K562 (cell line): ENCODE data around the gene NR2F6. TPM values are rescaled to one million over a fixed set of nuclear protein-coding genes. Genes with fewer than 3 reads are reported as not detected.

Experiments used
- BRCA1 ChIP-seq, 2 experiments: fragments of 450-650 bp in 1 of 2; sonication (generic) in 1 of 2; formaldehyde crosslinking in 1 of 2; IDR thresholded peaks; 2 replicates each; pipeline versions ENCODE4 v1.5.0 to v1.6.1; 2017 to 2020; ENCODE audit warnings: mild to moderate bottlenecking in 1 of 2, missing genetic modification reagents in 1 of 2
- NFRKB ChIP-seq: fragments of 450-650 bp; IDR thresholded peaks from 2 replicates; pipeline ENCODE4 v1.6.1; 2016; ENCODE audit warnings: low read depth
- NRF1 ChIP-seq, 2 experiments: fragments of 450-650 bp; IDR thresholded peaks in 1 of 2; conservative IDR thresholded peaks in 1 of 2; 2 replicates each; pipeline ENCODE4 v1.6.1; 2014; ENCODE audit warnings: mild to moderate bottlenecking in 2 of 2
- POLR3G ChIP-seq: IDR thresholded peaks from 2 replicates; pipeline ENCODE4 v1.6.1; 2011; ENCODE audit not compliant: insufficient read length, insufficient replicate concordance; ENCODE audit errors: extremely low read depth
- RBM25 ChIP-seq: fragments of 200-400 bp; formaldehyde crosslinking; IDR thresholded peaks from 2 replicates; pipeline ENCODE4 v1.6.1; 2018; ENCODE audit warnings: low read length, low read depth, moderate library complexity; ENCODE audit not compliant: severe bottlenecking
- ZBTB1 ChIP-seq: sonication (generic); formaldehyde crosslinking; IDR thresholded peaks from 2 replicates; pipeline ENCODE4 v1.8.1; 2023; ENCODE audit warnings: missing genetic modification reagents, low read depth, mild to moderate bottlenecking, borderline replicate concordance
- ZNF263 ChIP-seq: sonication (generic); formaldehyde crosslinking; IDR thresholded peaks from 2 replicates; pipeline ENCODE4 v1.8.0; 2022; ENCODE audit warnings: mild to moderate bottlenecking, missing genetic modification reagents, borderline replicate concordance
- ZNF41 ChIP-seq: fragments of 250-450 bp; sonication (Bioruptor Pico); conservative IDR thresholded peaks from 2 replicates; pipeline ENCODE4 v1.4.0; 2020; ENCODE audit warnings: mild to moderate bottlenecking
- ZNF79 ChIP-seq: fragments of 250-450 bp; sonication (Bioruptor Pico); IDR thresholded peaks from 2 replicates; pipeline ENCODE4 v1.4.0; 2020; ENCODE audit warnings: low read depth, mild to moderate bottlenecking, moderate library complexity
- polyA plus RNA-seq, 8 experiments: library from polyadenylated mRNA; depleted of rRNA in 4 of 8; stranded (reverse) in 5 of 8; unstranded in 3 of 8; fragments of >200 nt; fragmentation: Nextera tagmentation in 2 of 8; fragmentation: Illumina TruSeq in 1 of 8; extraction: Ambion mirVana in 2 of 8; extraction: Trizol in 1 of 8; gene quantifications; 2 replicates each; pipeline versions ENCODE4 v1.2.1 to v1.2.3, GENCODE V29; 2011 to 2014; ENCODE audit warnings: inconsistent platforms in 1 of 8, missing spikeins in 1 of 8
- total RNA-seq, 7 experiments: library from RNA; depleted of rRNA in 6 of 7; stranded (reverse); fragments of >200 nt in 6 of 7; fragmentation: Illumina TruSeq in 2 of 7; extraction: Trizol in 2 of 7; gene quantifications; 2 replicates each; pipeline versions ENCODE4 v1.2.1 to v1.2.3, GENCODE V29; 2011 to 2021; ENCODE audit warnings: low replicate concordance in 1 of 7
- TF ChIP-seq, protein P1 (sequence below): fragments of 150-350 bp; IDR thresholded peaks from 2 replicates; pipeline ENCODE4 v1.6.1; 2014; ENCODE audit warnings: low read depth, mild to moderate bottlenecking, low read length, borderline replicate concordance
- TF ChIP-seq, protein P2 (sequence below): sonication (generic); formaldehyde crosslinking; IDR thresholded peaks from 2 replicates; pipeline ENCODE4 v1.9.0; 2022; ENCODE audit warnings: mild to moderate bottlenecking, missing genetic modification reagents

Gene NR2F6
- total and polyA plus RNA-seq, 9 of the 15 experiments (the other 6 are each of a cell fraction or from before 2014, with no cell fraction given), result 0.76 to 97.5 (median 18.8) TPM

DNA sequence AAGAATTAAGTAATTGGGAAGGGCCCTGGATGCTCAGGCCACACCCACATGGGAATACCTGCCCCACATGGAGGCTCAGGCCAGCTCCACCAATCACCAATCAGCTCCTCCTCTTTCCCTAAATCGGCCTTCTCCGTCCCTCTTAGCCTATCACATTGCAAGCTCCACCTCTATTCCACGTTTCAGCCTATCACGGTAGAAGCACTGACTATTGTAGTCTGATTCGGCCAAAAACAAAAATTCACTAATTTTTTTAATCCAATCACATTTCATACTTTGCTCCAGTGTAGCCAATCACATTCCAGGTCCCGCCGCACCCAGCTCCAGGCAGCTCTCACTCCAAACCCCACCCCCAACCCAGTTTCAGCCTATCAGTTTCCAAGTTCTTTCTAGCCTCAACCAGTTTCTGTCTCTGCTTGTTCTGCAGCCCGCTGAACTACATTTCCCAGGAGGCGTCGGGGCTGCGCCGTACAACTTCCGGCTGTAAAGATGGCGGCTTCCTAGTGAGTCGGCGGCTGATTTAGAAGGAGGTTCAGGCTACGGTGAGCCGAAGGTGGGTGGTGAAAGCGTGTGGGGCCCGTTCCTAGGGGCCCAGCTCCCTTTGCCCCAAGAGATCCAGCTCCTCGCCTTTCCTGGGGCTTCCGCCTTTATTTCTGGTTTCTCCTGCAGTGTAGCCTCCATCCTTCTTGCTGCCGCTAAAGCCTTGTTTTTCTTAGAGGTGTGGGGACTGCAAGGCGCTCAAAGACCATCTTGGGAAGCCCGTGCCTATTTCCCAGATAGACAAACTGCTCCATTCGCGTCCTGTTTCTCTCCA lies 21.5 kb upstream of the NR2F6 start, which contains the start of gene BABAM1 (continued):
- TF ChIP-seq, protein P1, sequence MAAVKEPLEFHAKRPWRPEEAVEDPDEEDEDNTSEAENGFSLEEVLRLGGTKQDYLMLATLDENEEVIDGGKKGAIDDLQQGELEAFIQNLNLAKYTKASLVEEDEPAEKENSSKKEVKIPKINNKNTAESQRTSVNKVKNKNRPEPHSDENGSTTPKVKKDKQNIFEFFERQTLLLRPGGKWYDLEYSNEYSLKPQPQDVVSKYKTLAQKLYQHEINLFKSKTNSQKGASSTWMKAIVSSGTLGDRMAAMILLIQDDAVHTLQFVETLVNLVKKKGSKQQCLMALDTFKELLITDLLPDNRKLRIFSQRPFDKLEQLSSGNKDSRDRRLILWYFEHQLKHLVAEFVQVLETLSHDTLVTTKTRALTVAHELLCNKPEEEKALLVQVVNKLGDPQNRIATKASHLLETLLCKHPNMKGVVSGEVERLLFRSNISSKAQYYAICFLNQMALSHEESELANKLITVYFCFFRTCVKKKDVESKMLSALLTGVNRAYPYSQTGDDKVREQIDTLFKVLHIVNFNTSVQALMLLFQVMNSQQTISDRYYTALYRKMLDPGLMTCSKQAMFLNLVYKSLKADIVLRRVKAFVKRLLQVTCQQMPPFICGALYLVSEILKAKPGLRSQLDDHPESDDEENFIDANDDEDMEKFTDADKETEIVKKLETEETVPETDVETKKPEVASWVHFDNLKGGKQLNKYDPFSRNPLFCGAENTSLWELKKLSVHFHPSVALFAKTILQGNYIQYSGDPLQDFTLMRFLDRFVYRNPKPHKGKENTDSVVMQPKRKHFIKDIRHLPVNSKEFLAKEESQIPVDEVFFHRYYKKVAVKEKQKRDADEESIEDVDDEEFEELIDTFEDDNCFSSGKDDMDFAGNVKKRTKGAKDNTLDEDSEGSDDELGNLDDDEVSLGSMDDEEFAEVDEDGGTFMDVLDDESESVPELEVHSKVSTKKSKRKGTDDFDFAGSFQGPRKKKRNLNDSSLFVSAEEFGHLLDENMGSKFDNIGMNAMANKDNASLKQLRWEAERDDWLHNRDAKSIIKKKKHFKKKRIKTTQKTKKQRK, result peak; percentile 71; the same call in 1 of the 2 replicates
- no peak for TF ChIP-seq ZBTB1 (CRISPR knock-in tag)
- 0 out of 2 replicates have a peak, but pooled peaks have one; percentile 44 for TF ChIP-seq ZNF79 (CRISPR knock-in tag)
- TF ChIP-seq RBM25, result peak; percentile 99
- TF ChIP-seq ZNF41, result no peak
- TF ChIP-seq NFRKB, result peak; percentile 58; the same call in 1 of the 2 replicates
- peak; percentile 87 to 88 for TF ChIP-seq NRF1 (conservative IDR thresholded peaks at IDR 0.05 in 1 of 2, IDR thresholded peaks at IDR 0.05 in 1 of 2)
- TF ChIP-seq BRCA1 (IDR thresholded peaks at IDR 0.05), result no peak
- no peak for TF ChIP-seq BRCA1 (CRISPR knock-in tag; IDR thresholded peaks at IDR 0.05)
- TF ChIP-seq, protein P2, sequence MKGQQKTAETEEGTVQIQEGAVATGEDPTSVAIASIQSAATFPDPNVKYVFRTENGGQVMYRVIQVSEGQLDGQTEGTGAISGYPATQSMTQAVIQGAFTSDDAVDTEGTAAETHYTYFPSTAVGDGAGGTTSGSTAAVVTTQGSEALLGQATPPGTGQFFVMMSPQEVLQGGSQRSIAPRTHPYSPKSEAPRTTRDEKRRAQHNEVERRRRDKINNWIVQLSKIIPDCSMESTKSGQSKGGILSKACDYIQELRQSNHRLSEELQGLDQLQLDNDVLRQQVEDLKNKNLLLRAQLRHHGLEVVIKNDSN (CRISPR knock-in tag), result 0 out of 2 replicates have a peak, but pooled peaks have one; percentile 19
- TF ChIP-seq ZNF263 (CRISPR knock-in tag), result no peak
- no peak for TF ChIP-seq POLR3G
